ENCODE data around the gene PGM2L1.

DNA sequence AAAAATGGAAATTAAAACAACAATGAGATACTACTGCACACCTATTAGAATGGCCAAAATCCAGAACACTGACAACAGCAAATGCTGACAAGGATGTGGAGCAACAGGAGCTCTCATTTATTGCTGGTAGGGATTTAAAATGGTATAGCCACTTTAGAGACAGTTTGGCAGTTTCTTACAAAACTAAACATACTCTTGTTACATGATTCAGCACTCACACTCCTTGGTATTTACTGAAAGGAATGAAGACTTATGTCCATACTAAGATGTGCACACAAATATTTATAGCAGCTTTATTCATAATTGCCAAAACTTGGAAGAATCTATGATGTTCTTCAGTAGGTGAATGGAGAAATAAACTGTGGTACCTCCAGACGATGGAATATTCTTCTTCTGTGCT is 40.8 kb downstream of the PGM2L1 start:
- TF ChIP-seq CTCF (IDR thresholded peaks at IDR 0.05) (no peak), ZFX (IDR thresholded peaks at IDR 0.05; ENCODE audit: borderline replicate concordance) (no peak)
